Mucosa of stomach (tissue), 1 donor: ENCODE data around the gene MRPL17.
A peak's percentile ranks its signal among the peaks of the same experiment; 100 is the strongest.

Source experiments
- H3K27me3 ChIP-seq: one replicate; pipeline ENCODE4 v1.7.0; 2013; ENCODE audit warnings: mild to moderate bottlenecking, low read length; ENCODE audit not compliant: control insufficient read depth, insufficient read depth
- H3K36me3 ChIP-seq: one replicate; pipeline ENCODE4 v1.7.0; 2013; ENCODE audit warnings: low read length; ENCODE audit not compliant: control insufficient read depth, insufficient read depth
- H3K4me1 ChIP-seq: one replicate; pipeline ENCODE4 v1.7.0; 2013; ENCODE audit warnings: mild to moderate bottlenecking, low read length; ENCODE audit not compliant: control insufficient read depth, insufficient read depth
- H3K4me3 ChIP-seq: one replicate; pipeline ENCODE4 v1.7.0; 2013; ENCODE audit warnings: low read length
- H3K9ac ChIP-seq: one replicate; pipeline ENCODE4 v1.7.0; 2013; ENCODE audit warnings: mild to moderate bottlenecking, low read length, moderate library complexity
- H3K9me3 ChIP-seq: one replicate; pipeline ENCODE4 v1.7.0; 2013; ENCODE audit warnings: mild to moderate bottlenecking, low read length, moderate library complexity; ENCODE audit not compliant: control insufficient read depth
- donor health status: Pancreatic carcinoma.

MRPL17 gene

GRCh38 chr11:6635082-6635932 lies 47.8 kb downstream of the MRPL17 start:
- peak overlapping the region; percentile 7 for H3K9ac ChIP-seq
- no peaks in the 10 kb centered on the region for H3K36me3 ChIP-seq
- peaks cover 23% of the 10 kb centered on the region for H3K4me1 ChIP-seq
- no peak overlapping the region for H3K4me3 ChIP-seq
- no peaks in the 10 kb centered on the region for H3K9me3 ChIP-seq
- H3K27me3 ChIP-seq = no peaks in the 10 kb centered on the region

DNA sequence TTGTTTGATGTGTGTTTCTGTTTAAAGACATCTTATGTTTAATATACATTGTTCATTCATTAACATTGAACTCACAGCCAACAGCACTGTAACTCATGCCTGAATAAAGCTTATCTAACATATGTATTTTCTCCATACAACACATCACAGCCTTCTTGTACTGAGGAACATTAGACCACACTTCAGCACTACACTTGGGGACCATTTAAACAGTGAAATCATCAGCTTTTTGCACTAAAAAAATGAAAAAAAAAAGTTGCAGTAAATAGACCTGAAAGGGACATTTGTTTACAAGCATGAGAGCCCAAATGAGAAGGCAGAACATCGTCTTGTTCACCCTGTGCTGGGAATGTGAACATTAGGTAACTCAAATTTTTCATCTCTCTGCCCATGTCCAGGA lies 48.6 kb downstream of the MRPL17 start:
- H3K4me1 ChIP-seq = peaks cover 23% of the 10 kb centered on the region
- H3K27me3 ChIP-seq = no peaks in the 10 kb centered on the region
- H3K4me3 ChIP-seq = no peak overlapping the region
- no peaks in the 10 kb centered on the region for H3K9me3 ChIP-seq
- no peaks in the 10 kb centered on the region for H3K36me3 ChIP-seq
- no peak overlapping the region for H3K9ac ChIP-seq

DNA sequence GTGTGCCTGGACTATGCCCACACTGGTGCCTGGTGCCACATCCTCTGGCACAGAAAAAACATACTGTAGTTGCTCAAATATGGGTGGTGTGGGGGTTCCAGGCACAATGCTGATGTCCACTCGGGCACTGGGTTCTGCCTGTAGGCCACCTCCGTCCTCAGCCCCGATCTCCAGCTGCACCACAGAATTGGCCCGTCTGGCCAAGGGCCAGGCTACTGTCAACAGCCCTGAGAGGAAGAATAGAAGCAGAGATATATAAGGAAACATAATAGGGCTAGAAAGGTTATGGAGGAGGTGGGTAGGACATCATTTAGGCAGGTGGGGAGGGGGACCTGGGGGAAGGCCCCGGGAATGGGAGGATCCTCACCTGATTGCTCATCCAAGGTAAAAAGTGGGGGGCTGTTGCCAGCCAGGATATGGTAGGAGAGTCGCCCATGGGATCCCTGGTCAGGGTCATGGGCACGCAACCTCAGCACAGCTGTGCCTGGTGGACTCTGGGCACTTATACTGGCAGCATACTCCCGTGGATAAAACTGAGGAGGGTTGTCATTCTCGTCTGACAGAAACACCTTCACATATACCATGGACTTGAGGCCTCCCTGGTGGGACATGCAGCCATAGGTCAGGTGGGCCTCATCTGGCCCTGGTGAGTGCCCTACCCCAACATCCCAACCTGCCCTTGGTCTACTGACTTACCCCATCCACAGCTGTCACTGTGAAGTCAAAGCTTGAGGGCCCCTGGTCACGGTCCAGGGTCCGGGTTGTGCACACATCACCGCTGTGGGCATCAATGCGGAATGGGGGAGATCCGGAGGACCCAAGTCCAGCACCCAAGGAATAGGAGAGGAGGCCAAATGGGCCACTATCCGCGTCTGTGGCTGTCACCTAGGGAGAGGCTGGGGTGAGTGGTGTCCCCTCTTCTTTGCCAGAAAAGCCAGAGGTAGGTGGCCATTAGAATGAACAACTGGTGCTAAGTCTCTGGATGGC lies 49.4 kb downstream of the MRPL17 start:
- H3K4me3 ChIP-seq = no peak overlapping the region
- H3K9ac ChIP-seq = no peak overlapping the region
- H3K4me1 ChIP-seq = peaks cover 22% of the 10 kb centered on the region
- no peaks in the 10 kb centered on the region for H3K27me3 ChIP-seq
- H3K9me3 ChIP-seq = no peaks in the 10 kb centered on the region
- no peaks in the 10 kb centered on the region for H3K36me3 ChIP-seq

DNA sequence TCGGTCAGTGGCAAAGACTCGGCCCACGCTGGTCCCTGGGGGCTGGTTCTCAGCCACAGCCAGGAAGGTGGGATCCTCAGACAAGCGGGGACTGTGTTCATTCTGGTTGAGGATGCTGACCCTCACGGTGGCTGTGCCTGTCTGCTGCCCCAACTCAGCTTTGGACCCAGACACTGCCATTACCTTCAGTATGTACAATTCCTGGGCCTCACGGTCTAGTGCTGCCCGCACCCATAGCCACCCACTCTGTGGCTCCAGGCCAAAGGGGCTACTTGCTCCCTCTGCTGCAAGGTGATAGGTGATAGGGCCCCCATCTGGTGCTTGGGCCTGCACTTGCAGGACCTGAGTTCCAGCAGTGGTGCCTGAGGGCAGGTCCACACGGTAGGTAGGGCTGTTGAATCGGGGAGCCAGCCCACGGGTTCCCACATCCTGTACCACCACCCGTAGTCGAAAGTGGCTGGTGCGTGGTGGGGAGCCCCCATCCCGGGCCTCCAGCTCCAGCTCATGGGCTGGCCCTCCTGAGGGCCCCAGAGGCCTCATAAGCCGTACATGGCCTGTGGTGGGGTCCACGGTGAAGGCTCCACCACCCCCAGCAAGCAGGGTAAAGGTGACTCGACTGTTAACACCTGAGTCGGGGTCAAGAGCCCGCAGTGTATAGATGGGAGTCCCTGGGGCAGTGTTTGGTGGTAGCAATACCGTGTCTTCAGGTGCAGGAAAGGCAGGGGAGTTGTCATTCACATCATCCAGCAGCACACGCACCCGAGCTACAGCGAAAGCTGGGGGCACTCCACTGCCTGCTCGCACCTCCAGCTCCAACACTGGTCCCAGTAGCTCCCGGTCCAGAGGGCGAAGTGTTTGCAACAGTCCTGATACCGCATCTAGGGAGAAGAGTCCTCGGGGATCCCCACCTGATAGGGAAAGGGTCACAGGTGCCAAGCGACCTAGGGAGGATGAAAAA lies 50.7 kb downstream of the MRPL17 start:
- no peaks in the 10 kb centered on the region for H3K27me3 ChIP-seq
- H3K4me3 ChIP-seq = no peak overlapping the region
- no peaks in the 10 kb centered on the region for H3K36me3 ChIP-seq
- no peak overlapping the region for H3K9ac ChIP-seq
- H3K4me1 ChIP-seq = peaks cover 11% of the 10 kb centered on the region
- no peaks in the 10 kb centered on the region for H3K9me3 ChIP-seq

DNA sequence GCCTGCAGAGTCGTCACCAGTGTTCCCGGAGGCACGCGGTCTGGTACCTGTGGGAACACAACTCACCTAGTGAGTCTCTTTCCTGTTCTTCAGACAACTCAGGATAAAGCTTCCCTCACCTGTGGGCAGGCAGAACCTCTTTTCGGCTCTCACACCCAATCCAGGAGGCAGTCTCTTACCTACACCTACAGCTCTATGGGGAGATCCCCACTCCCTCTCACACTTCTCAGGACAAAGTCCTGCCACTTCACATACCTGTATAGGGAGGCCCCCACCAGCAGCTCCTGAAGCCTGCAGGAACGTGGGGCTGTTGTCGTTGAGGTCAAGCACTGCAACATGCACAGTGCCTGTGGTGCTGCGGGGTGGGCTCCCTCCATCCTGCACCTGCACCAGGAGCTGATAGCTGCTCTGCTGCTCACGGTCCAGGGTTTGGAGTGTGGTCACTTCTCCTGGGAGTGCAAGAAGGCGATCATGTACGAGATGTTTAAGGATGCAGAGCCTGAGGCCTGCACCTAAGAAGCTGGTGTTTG lies 51.7 kb downstream of the MRPL17 start:
- H3K9me3 ChIP-seq = no peaks in the 10 kb centered on the region
- H3K36me3 ChIP-seq = no peaks in the 10 kb centered on the region
- H3K9ac ChIP-seq = no peak overlapping the region
- H3K27me3 ChIP-seq = no peaks in the 10 kb centered on the region
- H3K4me3 ChIP-seq = no peak overlapping the region
- peaks cover 11% of the 10 kb centered on the region for H3K4me1 ChIP-seq

DNA sequence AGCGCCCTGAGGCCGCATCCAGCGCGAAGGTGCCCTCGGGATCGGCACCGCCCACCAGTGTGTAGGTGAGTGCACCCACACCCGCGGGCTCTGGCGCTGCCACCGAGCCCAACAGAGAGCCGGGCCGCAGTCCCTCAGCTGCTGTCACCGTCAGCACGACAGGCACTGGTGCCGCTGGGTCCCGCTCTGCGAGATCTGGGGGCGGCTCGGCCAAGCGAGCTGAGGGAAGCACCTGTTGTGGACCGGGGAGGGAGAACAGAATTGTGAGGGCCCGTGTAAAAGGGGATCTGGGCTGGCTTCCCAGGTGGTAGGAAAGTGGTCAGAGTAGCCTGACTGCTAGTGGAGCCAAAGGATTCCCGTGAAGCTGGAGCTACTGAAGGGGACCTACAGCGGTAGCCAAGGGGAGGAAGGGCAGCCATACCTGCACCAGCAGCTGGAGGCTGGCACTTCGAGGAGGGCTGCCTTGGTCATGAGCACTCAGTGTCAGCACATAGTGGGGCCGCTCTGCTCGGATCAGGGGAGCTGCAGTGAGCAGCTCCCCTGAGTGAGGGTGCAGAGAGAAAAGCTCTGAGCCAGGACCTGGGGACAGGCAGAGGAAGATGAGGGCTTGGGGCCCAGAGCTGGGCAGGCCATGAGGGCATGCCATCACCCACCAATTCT lies 52.4 kb downstream of the MRPL17 start:
- peak overlapping the region; percentile 7 for H3K9ac ChIP-seq
- H3K9me3 ChIP-seq = no peaks in the 10 kb centered on the region
- peaks cover 9% of the 10 kb centered on the region for H3K4me1 ChIP-seq
- H3K27me3 ChIP-seq = no peaks in the 10 kb centered on the region
- peak overlapping the region; percentile 6 for H3K4me3 ChIP-seq
- H3K36me3 ChIP-seq = no peaks in the 10 kb centered on the region
